HG02943 (cell line): Measurements from ENCODE around the gene ACACA.
"Not testable (repeated sequence)": the region's sequence is repeated elsewhere in the genome, so short reads cannot be mapped to it uniquely, and the experiment has no call there.

Source experiments
- ATAC-seq: cut with Tn5 transposase; IDR thresholded peaks from one replicate; pipeline ENCODE4 v1.9.1; 2021; ENCODE audit warnings: mild to moderate bottlenecking, low read depth, moderate library complexity; ENCODE audit not compliant: unreplicated experiment

The ACACA gene

DNA sequence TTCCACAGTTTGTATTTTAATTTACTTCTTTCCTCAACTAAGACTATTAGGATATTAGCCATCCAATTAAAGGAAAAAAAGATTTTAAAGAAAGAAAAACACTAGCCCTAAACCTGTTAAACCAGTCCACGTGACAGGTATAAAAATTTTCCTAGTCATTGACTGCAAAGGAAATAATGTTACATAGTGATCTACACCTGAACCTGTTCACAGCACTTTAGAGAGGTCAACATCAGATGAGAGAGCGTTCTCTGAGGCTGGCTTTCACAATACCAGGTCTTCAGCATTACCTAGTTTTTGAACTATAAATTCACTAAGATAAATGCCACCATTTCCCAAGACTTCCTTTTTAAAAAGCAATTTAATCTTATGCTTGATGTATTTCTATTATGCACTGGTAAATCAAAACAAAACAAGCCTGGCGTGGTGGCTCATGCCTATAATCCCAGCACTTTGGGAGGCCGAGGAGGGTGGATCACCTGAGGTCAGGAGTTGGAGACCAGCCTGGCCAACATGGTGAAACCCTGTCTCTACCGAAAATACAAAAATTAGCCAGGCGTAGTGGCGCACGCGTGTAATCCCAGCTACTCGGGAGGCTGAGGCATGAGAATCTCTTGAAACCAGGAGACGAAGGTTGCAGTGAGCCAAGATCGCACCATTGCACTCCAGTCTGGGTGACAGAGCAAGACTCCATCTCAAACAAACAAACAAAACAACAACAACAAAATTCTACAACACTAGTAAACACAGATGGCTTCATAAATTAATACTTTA is 49.7 kb downstream of the ACACA start:
- not testable (repeated sequence) for ATAC-seq

DNA sequence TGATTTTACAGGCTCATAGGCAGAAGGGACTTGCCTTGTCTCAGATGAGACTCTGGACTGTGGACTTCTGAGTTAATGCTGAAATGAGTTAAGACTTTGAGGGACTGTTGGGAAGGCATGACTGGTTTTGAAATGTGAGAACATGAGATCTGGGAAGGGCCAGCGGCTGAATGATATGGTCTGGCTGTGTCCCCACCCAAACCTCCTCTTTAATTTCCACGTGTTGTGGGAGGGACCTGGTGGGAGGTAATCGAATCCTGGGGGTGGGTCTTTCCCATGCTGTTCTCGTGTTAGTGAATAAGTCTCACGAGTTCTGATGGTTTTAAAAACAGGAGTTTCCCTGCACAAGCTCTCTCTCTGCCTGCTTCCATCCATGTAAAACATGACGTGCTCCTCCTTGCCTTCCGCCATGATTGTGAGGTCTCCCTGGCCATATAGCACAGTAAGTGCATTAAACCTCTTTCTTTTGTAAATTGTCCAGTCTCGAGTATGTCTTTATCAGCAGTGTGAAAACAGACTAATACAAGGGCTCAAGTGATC is 59.7 kb downstream of the ACACA start:
- not testable (repeated sequence) for ATAC-seq

DNA sequence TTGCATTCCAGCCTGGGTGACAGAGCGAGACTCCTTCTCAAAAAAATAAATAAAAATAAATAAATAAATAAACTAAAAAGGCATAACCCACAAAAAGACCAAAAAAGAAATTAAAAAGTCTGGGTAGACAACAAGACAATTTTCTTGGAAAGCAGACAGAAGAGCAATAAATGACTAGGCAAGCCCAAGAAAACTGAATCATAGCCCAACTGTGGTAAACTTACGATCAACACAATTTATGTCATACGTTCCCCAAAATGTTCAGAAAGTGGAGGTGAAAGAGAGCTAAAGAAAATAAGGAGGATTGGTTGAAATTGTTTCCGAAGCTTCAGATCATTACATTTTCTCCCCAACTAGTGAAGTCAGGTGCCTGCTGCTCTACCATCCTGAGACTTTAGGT is 62.1 kb downstream of the ACACA start:
- ATAC-seq, result no peak

DNA sequence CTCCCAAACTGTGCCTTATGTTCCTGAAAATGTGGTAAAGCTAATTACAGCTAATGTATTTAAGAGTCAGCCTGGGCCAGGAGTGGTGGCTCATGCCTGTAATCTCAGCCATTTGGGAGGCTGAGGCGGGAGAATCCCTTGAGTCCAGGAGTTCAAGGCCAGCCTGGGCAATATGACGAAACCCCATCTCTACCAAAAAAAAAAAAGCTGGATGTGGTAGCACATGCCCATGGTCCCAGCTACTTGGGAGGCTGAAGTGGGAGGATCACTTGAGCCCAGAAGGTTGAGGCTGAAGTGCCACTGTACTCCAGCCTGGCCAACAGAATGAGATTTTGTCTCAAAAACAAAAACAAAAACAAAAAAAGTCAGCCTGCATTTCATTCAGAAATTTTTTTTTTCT is 64.0 kb downstream of the ACACA start:
- ATAC-seq, result no peak

DNA sequence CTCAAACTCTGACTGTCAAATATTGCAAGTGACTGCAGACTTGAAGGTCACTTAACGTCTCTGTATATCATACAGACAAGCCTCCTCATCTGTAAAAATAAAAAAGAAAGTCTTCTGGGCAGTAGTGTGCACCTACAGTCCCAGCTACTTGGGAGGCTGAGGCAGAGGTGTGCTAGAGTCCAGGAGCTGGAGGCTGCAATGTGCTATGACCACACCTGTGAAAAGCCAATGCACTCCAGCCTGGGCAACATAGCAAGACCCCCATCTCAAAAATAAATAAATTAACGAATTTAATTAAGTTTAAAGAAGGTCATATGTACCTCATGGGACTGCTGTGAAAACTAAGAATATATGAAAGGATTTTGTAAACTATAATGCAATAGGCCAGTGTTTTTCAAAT is 65.8 kb downstream of the ACACA start:
- ATAC-seq, result no peak

DNA sequence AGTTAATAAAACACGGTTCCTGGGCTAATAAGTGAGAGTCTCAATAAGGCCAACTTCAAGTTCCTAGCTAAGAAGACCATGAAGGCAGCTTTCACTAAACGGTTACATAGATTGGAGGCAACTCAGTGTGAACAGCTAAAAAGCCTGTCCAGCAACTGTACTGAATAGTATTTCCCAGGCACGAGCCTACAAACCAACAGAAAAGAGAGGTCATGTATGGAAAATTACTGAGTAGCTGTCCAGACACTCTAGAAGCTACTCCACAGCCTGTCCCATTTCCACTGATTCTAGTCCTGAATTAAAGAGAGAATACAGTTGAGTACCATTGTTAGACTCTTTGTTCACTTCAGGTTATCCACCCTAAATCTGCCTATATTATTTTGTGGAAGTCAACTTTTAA is 67.3 kb downstream of the ACACA start:
- ATAC-seq, result no peak

DNA sequence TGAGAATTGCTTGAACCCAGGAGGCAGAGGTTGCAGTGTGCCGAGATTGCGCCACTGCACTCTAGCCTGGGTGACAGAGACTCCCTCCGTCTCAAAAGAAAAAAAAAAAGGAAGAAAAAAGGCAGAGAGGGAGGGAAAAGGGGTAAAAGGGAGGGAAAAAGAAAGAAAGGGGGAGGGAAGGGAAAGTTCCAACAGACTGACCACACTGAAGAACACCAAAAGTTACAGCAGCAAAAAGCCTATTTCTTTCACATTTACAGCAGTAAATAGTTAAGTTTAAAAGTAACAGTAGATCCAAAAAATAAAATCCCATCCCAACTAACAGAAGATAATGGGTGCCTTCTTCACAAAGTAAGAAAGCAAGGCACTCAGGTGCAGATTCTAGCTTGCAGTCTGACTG is 67.8 kb downstream of the ACACA start:
- no peak for ATAC-seq

DNA sequence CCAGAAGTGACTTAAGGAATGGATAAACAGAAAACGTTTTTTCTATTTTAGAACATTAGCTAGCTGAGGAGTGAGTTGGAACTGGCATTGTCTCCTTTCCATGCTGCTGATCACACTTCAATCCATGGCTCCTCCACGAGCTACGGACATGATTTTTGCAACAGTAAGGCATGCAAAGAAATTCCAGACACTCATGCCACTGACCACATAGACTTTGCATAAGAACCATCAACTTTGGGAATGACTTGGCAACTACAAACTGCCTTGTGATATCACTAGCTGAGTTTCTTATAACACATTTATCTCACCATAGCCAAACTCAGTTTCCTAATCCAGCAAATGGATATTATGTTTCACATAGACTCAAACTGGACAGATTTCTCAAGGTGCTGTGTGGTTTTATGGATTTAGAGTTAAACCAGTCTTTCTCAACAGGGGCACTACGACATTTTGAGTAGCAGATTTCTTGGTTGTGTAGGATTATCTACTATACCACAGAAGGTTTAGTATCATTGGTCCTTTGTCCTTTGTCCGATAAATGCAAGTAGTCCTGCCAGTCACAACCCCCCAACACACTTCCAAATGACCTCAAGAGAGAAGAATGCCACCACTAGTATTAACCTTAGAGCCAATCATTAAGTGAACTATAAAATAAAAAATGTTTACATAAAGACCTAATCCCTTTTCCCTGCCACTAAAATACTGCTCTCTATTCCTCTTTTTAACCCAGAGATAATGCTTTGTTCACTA is 79.1 kb downstream of the ACACA start:
- ATAC-seq, result no peak

DNA sequence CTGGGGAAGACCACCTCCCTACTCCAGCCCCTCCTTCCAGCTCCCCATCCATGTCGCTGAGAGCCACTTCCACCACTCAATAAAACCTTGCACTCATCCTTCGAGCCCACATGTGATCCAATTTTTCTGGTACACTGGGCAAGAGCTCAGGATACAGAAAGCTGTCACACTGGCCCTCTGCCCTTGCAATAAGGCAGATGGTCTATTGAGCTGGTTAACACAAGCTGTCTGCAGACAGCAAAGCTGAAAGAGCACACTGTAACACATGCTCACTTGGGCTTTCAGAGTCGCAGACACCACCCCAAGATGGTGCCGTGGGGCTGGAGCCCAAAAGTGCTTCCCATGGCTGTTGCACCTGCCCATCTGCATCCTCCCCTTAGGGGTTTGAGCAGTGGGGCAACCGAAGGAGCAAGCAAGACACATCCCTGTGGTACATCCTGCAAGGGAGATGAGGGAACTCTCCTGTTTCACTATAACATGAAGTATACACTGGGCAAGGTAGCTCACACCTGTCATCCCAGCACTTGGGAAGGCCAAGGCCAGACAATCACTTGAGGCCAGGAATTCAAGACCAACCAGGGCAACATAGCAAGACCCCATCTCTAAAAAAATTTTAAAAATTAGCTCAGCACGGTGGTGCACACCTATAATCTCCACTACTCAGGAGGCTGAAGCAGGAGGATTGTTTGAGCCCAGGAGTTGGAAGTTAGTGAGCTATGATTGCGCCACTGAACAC is 83.6 kb downstream of the ACACA start:
- no peak for ATAC-seq

DNA sequence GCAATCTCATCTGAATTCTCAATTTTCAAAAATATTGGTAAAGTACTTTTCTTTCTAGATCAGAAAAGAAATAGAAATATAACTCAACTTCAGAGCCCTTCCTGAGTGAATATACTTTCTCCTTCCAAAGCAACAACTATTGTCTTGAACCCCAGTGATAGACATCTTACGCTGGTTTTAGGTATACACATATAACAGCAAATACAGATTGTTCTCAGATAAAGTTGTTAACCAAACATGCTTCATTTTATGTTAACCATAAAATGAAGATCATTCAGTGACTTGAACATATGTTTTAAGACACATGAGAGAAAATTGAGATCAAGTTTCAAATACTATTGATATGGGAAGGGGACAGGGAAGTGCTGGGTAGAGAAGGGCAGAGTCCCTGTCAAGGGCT is 84.5 kb downstream of the ACACA start:
- ATAC-seq, result no peak

DNA sequence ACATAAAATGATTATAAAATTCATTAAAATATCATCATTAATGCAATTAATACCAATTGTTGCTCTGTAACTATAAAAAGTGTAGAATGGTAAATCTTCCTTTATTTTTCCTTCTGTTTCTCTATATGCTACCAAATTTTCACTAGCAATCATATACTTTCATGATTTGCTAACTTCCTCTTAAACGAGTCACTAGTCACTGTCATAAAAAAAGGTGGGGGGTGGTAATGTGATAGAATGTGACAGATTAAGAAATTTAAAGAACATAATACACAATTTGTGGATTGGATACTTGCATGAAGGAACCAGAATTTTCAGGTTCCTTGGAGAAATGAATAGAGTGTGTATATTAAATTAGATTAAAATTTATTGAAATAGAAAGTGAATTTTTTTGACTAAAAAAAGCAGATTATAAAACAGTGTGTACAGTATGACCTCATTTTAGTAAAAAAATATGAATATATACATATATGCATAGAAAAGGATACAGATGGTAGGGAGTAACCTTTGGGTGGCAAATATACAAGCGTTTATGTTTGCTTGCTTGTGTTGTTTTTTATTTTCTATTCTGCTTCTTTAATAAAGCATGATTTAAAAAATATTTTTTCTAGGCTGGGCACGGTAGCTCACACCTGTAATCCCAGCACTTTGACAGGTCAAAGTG is 87.6 kb downstream of the ACACA start:
- ATAC-seq, result no peak

DNA sequence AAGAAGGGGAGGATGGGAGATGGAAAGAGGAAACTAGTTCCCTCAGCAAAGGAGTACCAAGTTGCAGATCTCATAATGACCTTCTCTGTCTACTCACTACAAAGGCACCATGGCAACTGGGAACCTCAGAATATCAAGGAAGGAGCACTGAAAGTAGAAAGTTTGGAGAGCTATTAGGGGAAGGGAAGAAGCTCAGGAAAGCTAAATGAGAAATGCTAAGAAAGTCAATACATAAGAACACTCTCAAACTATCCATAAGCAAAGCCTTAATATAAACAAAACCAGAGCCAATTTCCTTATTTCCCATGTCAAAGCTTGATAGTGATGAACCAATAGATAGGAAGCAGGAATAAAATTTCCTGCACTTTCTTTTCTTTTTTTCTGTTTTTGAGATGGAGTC is 88.8 kb downstream of the ACACA start:
- ATAC-seq, result no peak

DNA sequence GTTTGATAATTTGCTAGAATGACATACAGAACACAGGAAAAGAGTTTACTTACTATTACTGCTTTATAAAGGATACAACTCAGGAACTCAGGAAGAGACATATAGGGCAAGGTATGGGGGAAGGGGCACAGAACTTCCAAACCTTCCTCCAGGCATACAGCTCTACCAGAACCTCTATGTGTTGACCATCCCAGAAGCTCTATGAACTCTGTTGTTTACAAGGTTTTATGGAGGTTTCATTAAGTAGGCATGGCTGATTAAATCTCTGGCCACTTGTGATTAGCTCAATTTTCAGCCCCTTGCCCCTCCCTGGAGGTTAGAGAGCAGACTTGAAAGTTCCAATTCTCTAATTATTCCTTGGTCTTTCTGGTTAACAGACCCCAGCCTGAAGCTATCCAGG is 91.0 kb downstream of the ACACA start:
- no peak for ATAC-seq

DNA sequence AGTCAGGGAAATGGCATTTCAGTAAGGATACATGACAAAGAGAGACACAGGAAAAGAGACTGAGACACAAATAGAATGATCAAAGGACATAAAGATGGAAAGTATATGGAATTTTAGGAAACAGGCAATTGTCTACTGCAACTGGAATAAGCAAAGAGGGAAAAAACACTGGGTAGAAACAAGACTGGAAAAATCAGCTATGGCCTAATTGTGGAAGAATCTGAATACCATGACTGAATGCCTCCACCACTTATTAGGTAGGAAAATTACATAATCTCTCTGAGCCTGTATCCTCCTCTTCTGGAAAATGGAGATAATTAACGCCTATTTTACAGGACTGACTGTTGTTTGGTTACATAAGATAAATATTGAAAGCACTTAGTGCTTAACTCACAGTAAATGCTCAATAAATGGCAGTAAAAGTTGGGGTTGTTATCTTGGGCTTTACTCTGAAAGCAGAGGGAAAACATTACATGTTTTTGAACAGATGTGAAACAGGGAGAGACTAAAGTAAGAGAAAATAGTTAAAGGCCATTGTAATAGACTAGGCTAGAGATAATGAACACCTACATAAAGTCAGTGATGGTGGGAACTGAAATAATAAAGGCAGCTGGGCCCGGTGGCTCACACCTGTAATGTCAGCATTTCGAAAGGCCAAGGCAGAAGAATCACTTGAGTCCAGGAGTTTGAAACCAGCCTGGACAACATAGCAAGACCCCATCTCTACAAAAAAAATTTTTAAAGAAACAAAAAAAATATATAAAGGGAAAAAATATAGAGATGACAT is 94.3 kb downstream of the ACACA start:
- no peak for ATAC-seq

DNA sequence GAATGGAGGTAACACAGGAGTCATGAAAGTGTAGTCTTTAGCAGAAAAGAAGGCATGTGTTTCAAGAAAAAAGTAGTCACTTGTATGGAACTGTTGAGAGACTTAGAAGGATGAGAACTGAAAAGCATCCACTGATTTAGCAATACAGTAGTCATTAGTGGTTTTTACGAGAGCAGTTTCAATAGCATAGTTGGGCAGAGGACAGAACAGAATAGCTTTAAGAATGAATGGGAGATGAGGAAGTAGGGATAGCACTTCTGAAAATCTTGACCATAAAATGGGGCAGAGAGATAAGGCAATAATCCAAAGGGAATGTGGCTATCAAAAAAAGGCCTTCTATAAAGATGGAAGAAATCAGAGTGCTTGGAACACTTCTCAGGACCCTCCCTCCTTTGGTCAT is 95.7 kb downstream of the ACACA start:
- ATAC-seq, result no peak

DNA sequence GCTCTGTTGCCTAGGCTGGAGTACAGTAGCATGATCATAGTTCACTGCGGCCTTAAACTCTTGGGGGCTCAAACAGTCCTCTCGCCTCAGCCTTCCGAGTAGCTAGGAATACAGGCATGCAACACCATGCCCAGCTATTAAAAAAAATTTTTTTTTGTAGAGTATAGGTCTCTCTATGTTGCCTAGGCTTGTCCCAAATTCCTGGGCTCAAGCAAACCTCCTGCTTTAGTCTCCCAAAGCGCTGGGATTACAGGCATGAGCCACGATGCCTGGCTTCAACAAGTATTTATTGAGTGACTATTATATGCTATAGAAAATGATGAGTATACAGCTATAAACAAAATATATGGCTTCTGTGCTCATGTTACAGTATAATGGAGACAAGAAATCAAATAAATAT is 97.6 kb downstream of the ACACA start:
- no peak for ATAC-seq

DNA sequence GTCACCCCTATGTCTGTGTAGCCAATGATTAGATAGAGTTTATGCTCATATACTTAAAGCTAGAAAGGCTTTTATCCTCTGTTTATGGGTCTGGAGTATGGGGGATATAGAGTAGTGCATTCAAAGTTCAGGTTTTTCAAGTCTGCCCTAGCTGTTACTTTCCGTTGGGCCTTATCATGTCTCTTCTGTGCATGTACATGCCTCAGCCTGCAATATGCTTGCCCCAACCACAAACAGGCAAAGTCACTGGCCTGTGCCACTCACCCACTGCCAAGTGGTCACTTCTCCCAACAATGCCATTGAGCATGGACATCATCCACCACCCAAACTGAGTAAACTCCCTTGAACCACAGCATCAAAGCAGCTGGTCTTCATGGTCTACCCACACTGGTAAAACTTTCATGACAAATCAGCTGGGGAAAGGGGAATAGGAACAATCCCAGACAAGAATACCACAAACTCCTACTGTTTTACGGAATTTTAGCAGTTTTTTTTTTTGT is 101.2 kb downstream of the ACACA start:
- no peak for ATAC-seq

DNA sequence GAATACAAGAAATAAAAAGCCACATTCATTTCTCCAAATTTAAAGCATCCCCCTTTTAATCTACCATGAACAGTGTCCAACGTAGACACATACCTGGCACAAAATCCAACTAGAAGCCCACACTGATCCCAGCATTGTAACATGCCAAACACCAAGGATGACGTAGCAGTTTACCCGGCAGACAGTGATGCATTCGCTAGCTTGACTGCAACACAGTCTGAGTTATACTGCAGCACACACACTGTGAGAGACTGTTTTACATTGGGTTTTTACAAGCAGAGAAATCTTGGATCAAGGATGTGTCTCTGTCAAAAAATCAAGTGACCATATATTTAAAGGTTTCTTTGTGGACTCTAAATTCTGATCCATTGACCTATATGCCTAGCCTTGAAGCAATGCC is 105.3 kb downstream of the ACACA start:
- ATAC-seq, result no peak

DNA sequence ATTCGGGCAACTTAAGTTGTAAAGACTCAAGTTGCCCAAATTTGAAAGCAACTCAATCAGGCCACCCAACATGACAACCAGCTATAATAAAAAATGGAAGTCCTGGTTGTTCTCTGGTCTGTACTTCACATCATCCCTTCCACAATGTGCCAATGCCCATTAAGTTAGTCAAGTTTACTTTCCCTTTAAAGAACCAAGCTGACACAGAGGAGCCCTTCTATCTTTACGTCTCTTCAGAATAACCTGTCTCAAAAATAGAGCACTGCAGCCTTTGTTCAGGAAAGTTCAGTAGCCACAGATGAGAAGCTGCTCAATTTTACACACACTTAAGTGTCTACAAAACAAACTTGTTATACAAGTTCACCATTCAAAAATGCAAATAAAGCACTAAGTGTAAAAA is 106.0 kb downstream of the ACACA start:
- no peak for ATAC-seq
